AG08395 (cell line): ENCODE results near the gene PELI2.

Source experiments
- DNase-seq: peaks from one replicate; pipeline ENCODE4 v3.0.0; 2012; ENCODE audit warnings: mixed read lengths, low spot score

PELI2 gene

DNA sequence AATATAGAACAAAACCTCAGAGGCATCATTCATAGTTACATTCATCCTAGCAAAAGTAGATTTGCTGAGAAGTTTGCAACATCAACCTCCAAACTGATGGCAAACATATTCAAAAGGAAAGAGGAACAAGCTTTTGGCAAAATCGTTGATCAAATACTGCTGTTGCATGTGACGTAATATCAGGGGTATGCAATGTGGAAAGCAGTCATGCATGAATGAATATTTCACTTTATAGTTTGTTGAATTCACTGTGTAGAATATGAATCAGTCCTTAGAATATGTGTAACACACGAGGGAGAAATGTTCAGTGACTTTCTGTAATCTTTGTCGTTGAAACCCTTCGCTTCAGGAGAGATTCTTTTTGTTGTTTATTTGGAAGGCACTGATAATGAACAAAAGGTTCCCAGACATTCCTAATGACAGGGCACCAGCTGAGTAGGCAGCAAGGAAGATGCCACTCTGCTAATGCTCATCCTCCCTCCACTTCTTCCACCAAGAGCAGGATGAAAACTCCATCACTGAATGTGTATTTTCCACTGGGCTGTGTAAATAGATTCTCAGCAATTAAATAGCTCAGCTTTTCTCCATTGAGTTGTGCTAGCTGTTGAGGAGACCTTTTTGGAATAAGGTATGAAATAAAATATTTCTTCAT, 126.1 kb downstream of the PELI2 start:
- peak; percentile 85 for DNase-seq

DNA sequence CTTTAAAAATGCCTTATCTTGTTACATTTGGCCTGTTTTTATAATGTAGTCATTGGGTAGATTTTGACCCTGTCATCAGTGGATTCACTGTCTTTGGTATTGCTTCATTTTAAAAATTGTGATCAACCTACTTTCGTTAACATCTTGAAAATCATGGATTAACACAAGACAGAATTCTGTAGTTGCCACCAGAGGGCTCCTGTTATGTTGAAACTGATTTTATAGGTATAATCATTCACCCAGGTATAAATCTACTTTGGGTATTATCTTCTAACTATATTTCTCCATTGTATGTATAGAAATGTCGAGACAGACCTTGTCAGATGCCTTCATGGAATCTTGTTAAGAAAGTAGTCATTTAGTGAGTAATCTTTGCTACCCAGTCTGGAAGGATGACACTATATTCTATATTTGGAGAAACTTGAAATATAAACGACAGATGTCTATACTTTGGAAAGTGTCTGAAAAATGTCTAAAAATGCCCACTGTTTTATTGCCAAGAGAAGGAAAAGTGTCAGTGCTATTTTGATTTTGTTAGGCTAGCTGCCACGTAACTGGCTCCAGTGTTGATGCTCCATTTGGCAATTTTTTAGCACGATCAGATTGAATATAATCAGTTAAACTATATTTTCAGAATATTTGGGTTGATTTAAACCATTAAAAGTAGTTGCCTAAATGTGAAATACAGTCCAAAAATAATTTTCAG, 129.4 kb downstream of the PELI2 start:
- DNase-seq = no peak

DNA sequence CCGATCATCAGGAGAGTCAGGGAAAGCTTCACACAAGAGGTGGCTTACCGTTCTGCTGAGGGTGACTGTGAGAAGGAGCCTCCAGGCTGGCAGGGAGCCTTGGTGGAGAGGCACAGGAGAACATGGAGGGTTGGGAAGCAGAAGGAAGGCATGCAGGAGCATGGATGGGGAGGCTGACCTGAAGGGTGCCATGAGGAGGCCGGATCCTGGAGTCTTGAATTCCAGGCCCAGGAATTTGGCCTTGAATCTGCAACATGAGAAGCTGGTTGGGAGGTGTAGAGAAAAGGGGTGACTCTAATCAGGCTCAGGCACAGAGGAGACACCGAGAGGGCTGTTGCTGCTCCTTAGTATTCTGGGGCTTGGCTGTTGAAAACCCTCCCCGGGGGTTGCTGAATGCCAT, 130.2 kb downstream of the PELI2 start:
- DNase-seq = no peak

DNA sequence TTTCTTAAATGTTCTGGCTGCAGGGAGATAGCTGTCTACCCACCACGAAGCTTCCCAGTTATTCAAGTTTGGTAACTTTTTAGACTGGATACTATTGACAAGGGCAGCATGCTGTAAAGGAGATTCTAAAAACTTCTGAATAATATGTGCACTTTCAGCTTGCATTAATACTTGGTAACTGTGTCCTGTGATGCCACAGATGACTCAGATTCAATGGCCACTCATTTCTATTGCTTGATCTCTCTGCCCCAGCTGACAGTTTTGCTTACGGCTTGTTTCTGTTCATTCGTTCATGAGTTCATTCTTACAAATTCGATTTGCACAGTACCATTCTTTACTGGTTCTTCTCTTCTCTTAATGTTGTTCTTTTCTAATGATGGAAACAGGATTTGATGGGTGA, 142.8 kb downstream of the PELI2 start:
- DNase-seq = no peak

DNA sequence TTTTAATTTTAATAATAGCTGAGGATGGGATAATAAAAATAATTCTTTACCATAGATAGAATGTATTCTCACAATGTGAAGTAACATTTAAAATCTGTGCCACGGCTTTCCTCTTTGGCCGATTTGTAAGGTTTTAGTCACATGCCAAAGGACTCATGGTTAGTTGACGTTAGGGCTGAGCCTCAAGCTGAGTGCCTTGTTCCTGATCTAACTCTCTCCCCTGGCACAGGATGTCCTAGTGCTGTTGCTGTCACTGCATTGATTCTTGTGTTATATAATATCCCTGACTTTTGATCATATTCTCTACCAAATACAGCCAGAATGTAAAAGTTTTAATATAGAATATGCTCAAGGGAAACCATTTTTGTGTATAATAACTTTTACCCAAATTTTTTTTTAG, 144.3 kb downstream of the PELI2 start:
- no peak for DNase-seq

DNA sequence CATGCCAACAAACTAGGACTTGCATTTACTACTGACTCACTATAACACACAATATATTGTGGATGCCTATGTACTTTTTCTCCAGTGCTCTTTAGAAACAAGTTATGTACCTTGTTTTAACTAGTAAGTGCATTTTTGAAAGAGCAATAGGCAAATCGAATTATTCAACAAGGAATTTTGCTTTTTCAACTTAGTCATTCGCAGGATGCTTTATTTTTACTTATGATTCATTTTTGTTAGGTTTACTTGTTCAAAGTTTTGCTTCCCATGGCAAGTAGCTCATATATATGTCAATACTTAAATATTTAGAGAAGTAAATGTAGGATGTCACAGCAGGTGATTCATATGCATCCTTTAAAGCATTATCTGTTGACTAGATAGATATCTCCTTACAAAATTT, 149.8 kb downstream of the PELI2 start:
- no peak for DNase-seq

DNA sequence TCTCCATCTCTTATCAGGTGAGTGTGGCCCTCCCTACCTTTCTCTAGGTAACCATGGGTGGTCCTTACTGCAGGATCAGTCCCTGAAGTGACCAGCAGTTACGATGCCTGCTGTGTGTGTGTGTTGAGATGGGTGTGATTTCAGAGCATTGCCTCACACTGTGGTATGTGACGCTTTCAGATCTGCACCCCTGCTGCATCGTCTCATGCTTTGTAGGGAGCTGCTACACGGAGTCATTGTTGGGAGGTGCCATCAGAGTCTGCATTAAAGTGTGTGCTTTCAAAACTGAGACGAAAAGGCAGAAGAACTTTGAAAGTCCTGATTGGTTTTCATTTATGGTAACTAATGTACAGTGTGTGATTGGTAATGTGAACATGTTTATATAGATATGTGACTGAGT, 150.5 kb downstream of the PELI2 start:
- no peak for DNase-seq

DNA sequence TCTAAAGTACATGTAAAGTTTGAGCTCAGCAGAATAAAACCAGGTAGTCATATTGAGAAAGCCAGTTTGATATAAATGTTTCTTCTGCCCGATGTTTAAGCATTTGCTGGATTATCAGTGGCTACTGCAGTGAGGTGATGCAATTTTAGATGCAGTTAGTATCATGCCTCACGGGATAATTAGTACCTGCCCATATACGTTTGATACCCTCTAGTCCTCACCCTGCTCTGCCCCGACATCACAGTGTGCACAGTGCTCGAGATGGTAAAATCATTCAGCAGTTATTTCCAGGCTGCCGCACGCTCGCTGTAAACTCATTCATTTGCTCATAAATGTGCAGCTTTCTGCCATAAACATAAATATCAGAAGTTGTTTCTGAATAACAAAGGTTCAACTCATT, 152.7 kb downstream of the PELI2 start:
- DNase-seq = no peak

DNA sequence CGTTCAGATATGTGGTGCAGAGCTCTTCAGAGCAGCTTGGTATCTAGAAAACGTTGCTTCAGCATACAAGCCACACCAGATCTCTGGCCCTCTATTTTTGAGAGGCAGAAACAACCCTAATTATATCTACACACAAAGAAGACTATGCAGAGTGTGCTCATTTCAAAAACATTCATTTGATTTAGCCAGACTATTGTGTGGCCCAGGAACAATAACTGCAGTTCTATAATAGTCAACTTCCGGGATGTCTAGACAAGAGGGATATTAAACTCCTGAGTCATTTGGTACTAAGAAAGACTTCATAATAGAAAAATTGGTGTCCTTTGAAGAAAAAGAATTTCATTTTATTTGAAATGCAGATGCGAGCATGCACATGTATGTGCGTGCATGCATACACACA, 153.8 kb downstream of the PELI2 start:
- DNase-seq = peak; percentile 70

DNA sequence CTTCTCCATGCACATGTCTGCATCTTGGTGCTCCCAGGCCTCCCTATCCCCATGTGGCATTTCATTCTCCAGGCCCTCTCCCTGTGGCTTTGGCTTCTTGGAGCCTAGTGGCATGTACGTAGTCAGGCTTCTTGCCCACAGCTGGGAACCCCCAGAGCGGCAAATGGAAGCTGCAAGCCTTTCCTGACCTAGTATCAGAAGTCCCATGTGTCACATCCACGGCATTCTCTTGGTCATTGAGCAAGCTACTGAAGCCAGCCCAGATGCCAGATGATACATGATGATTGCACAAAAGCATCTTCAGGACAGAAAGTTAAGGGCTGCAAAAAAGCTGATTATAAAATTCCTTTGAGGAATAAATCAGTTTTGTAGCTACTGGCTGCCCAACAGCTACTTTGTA, 154.9 kb downstream of the PELI2 start:
- peak; percentile 77 for DNase-seq

DNA sequence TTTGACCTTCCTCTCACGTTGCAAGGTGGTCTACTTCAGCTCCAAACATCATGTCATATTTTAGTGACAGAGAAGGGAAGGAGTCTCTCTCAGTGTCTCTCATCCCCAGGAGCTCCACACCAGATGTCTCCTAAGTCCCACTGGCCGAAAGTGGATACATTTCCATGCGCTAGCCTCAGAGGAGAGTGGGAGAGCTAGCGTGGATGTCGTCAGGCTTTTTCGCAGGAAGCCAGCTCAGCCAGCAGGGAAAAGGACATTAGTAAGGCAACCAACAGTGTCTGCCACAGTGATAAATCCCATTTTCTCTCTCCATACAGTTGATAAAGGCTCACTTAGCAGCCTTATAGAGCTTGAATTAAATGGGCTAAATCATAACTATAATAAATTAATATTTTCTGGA, 155.7 kb downstream of the PELI2 start:
- DNase-seq = no peak

DNA sequence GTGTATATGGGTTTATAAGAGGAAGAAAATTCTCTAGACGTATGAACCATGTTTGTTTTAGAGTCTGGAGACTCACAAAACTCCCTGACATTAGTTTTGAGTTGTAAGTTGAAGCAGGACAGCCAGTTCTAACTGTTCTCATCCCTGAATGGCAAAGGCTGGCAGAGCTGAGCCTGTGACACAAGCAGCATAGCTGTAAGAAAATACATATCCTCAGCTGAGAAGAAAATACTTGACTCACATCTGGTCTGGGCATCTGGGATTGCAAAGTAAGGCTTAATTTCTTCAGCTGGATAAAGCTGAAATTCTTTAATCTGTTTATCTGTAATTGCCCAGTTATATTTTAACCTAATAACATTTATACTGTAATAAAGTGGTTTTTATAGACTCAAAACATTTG, 156.3 kb downstream of the PELI2 start:
- DNase-seq = no peak

DNA sequence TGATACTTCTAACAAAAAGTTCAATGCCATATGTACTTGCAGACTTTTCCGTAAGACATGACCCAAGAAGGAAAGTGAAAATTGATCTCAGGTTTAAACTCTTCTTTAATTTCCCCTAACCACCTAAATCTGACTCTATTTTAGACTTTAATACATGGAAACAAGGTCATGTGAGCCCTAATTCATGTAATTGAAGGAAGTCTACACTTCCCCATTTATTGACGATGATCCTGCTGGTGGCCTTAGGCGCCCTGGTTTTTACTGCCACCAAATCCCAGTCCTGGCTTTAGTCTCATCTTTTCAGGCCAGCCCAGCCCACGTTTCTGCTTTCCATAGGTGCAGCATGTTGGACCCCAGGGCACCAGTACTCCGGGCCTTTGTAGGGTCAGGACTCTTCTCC, 157.9 kb downstream of the PELI2 start:
- no peak for DNase-seq

DNA sequence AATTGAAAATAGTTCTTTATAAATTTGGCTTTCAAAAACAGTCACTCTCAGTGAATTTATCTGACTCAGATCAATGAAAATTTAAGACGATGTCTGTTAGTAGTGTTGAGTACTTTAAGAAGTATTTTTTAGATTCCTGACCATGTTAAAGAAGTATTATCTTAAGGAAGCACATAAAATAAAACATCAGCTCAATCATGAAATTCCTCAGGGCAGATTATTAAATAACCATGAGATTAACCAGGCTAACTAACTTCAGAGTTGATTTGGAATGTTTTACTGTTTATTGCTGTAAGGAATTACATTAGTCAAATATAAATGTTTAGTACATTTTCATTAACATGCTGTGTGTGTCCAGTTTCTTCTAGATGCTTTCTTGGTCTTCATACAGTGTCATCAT, 160.2 kb downstream of the PELI2 start:
- no peak for DNase-seq

DNA sequence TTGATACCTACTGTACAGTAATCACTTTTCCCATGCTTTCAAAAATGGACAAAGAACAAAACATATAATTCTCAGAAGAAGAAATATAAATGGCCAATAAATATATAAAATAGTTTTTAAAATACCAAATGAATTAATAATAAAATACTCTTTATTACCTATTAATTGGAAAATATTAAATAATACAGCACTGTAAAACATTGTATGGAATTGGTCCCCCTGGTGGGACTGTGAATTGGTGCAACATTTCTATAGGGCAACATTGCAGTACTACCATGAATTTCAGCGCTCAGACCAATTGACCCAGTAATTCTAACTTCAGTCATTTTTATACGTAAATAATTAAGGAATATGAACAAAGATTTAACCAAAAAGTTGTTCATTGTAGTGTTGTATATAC, 162.6 kb downstream of the PELI2 start:
- no peak for DNase-seq

DNA sequence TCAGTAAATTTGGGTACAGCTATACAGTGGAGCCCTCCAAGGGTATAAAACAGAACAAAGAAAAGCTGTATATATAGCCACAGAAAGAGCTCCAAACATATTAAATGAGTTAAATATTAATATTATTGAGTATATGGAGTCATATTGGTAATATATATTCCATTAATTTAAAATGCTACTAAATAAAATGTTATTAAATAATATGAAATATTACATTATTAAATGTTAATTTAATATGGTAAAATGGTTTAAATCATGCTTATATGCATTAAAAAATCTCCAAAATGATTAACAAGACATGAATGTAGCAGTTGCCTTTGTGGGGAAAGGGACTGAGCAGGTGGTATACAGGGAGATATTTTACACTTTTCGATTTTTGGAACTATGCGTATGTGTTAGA, 164.0 kb downstream of the PELI2 start:
- DNase-seq = no peak

DNA sequence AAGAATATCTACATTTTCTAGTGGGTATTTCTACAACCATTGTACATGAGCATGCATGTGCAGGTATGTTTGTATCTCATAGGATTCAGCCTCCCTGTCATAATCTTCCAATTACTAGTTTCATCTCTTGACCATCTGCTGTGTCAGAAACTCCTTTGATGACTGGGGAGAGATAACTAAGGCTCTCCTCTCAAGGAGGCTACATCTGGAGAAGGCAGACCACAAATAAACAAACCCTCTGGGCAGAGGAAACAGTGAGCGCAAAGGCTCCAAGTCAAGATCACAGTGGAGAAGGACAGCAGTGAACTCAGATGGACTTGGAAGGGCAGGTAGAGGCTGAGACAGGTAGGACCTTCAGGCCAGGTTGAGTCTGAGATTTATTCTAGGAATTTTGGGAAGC, 166.4 kb downstream of the PELI2 start:
- DNase-seq = no peak

DNA sequence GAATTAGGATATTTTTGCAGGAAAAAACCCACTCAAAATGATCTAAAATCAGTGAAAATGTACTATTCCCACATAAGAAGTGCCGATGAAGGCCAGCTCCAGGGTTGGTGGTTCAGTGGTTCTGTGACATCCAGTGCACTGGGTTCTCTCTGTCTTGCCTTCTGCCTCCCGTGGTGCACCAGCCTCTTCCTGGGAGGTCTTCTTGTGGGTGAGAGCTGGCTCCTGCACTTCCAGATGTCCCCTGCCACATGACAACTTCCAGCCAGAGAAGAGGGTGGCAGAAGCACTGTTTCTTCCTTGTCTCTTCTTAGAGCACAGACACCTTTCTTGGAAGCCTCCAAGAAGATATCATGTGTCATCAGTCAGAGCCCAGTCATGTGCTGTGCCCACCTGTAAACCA, 170.9 kb downstream of the PELI2 start:
- DNase-seq = no peak

DNA sequence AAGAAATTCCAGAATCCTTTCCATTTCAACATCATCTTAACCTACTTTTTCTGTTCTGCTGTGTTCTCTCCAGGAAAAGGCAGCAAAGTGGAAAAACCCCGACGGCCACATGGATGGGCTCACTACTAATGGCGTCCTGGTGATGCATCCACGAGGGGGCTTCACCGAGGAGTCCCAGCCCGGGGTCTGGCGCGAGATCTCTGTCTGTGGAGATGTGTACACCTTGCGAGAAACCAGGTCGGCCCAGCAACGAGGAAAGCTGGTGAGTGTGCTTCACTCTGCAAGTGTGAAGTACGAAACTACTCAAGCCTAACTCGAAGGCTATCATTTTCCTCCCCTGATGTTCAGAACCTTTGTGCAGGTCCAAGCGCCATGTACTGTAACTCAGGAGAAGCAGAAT, 172.0 kb downstream of the PELI2 start:
- no peak for DNase-seq

DNA sequence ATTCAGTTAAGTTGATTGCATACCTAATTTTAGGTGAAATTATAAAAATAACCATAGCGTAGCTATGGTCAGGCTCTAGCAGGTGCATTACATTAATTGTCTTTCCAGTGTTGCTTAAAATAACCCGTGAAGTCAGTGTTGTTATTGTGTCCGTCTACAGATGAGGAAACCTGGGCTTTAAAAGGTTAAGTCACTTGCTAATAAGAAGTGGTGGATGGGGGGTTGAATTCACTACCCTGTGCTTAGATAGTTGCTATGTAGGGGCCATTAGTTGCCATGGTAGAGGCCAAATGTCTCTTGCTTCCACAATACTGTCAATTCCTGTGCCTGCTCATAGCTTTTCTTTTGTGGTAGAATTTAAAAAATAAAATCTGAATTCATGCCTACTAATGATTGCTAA, 174.8 kb downstream of the PELI2 start:
- DNase-seq = no peak

DNA sequence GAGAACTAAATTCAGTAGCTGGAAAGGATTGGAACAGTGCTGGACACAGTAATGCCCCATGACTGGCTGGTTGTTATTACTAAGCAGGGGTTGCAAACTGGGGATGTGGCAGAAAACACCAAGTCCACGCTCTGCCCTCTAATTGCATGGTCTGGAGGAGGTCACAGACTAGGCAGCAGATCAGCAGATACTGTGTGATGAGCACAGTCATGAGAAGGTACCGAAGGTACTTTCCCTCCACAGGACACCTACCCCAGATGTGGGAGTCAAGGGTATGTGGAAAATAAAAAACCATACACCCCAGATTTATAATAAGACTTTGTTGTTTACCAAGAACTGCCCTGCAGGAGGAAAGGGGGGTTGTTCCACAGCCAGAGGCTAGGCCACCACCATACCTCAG, 175.3 kb downstream of the PELI2 start:
- no peak for DNase-seq

DNA sequence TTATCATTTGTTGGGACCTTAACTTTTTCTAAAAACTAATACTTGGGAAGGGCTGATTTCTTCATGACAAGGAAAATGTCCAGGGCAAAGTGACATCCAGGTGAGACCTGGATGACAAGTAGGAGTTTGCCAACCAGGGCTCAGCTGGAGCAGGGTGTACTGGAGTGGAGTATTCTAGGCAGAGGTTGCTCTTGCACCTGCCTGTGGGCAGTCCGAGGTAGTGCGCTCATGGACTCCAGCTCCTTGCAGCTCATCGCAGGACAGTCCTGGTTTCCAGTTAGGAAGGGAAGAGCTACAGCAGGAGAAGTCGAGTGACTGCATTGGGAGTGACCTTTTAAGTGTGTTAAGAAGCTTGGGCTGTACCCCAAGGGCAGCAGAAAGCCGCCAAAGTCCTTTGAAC, 175.9 kb downstream of the PELI2 start:
- no peak for DNase-seq

DNA sequence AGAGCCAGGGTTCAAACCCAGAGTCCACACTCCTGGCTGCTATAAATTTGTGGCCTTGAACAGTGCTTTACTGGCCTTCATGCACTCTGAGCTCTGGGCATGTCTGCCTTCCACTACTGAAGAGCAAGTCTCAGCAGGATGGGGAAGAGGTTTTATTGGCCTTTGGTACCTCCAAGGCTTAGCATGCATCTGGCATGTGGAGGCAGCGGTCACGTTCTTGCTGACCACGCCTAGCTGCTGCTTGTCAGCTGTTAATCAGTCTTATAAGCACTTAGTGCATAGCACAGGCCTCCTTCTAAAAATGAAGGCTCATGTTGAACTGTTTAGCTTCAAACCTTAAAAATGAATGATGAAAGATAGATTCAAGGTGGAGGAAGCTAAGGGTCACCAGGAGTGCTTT, 177.5 kb downstream of the PELI2 start:
- DNase-seq = no peak

DNA sequence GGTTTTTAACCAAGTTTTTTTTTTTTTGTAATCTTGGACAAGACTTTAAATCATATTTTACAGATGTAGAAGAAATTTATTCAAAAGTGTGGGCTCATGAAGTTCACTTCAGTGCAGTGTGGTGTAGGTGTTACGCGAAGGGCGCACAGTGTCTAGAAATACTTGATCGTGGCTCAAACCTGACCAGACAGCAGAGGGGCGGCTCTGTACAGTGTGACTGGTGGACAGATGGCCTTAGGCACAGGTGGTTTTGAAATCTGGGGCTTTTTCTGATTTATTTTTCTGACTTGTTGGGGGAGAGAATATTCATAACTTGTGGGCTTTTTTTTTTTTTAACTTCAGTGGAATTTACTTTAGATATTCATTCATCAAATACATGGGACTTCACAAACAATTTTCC, 179.2 kb downstream of the PELI2 start:
- DNase-seq = no peak
